Activated CD4-positive, alpha-beta T cell treated with anti-CD3 and anti-CD28 coated beads for 48 hours (primary cell): ENCODE results near the gene SLC26A9.

ENCODE experiments used
- DNase-seq: peaks from one replicate; pipeline ENCODE4 v3.0.0-alpha.2; 2020

SLC26A9 gene, protein sequence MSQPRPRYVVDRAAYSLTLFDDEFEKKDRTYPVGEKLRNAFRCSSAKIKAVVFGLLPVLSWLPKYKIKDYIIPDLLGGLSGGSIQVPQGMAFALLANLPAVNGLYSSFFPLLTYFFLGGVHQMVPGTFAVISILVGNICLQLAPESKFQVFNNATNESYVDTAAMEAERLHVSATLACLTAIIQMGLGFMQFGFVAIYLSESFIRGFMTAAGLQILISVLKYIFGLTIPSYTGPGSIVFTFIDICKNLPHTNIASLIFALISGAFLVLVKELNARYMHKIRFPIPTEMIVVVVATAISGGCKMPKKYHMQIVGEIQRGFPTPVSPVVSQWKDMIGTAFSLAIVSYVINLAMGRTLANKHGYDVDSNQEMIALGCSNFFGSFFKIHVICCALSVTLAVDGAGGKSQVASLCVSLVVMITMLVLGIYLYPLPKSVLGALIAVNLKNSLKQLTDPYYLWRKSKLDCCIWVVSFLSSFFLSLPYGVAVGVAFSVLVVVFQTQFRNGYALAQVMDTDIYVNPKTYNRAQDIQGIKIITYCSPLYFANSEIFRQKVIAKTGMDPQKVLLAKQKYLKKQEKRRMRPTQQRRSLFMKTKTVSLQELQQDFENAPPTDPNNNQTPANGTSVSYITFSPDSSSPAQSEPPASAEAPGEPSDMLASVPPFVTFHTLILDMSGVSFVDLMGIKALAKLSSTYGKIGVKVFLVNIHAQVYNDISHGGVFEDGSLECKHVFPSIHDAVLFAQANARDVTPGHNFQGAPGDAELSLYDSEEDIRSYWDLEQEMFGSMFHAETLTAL

GRCh38 chr1:205943245-205943644 lies at the start of gene SLC26A9:
Gene SLC26A9, minus strand, starts transcription at chr1:205943456. Its CDS starts 7,636 bp downstream, at chr1:205935820.
- DNase-seq: no peak

- DNase-seq: no peak
Measured at GRCh38 chr1:205992218-205992882, 49.1 kb upstream of the SLC26A9 start.

GRCh38 chr1:205991237-205991636 lies 48.0 kb upstream of the SLC26A9 start:
- DNase-seq: no peak

DNA sequence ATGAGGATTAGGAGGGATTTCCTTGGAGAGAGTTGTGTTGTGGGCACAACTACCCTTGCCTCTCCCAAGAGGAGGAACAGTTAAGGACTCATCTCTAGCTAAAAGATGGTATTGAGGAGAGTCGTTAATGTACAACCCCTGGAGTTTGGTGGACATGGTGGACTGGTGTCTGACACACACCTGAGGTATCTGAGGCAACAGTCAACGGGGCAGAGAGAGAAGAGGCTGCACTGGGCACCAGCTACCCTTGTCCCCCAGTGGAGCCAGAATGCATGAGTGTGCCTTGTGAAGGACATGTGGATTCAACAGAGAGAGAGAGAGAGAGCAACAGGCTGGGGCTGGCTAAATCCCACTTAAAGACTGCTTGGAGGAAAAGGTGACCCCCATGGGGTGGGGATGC lies 47.0 kb upstream of the SLC26A9 start:
- no peak for DNase-seq

- no peak for DNase-seq
Measured at GRCh38 chr1:205989786-205990185, 46.5 kb upstream of the SLC26A9 start.

DNA sequence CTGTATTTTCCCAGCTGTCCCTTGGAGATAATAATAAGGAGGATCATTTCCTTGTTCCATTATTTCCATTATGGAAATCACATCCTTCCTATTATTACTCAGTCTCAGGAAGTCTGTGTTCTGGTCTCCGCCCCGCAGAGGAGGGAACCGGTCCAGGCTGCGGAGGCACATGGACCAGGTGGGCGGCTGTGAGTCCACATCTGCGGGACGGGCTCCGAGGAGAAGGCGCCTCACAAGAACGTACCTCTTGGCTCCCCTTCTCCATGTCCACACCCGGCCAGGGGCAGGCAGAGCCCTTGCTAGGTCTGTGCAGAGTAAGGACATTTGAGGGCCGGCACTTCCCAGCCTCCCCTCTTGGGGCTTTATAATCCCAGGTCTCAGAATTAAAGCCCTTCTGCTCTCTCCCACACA lies 45.3 kb upstream of the SLC26A9 start:
- no peak for DNase-seq

- no peak for DNase-seq
Measured at GRCh38 chr1:205986861-205987260, 43.6 kb upstream of the SLC26A9 start.

DNA sequence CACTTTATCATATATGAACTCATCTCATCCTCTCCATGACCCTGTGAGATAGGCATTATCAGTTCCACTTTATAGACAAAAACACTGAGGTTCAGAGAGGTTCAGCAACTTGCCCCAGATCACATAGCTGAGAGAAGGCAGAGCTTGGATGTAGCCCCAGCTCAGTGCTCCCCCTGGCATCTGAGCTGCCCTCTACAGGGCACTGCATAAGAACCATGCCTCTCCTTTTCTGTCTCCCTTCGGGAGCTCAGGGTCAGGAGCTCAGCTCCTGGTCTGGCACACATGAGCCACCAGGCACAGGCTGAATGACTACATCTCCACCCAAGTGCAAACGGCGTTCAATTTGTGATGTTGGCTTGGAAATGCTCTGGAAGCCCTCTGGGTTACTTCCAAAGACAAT lies 43.0 kb upstream of the SLC26A9 start:
- no peak for DNase-seq

- no peak for DNase-seq
Measured at GRCh38 chr1:205985330-205986005, 42.2 kb upstream of the SLC26A9 start.

DNA sequence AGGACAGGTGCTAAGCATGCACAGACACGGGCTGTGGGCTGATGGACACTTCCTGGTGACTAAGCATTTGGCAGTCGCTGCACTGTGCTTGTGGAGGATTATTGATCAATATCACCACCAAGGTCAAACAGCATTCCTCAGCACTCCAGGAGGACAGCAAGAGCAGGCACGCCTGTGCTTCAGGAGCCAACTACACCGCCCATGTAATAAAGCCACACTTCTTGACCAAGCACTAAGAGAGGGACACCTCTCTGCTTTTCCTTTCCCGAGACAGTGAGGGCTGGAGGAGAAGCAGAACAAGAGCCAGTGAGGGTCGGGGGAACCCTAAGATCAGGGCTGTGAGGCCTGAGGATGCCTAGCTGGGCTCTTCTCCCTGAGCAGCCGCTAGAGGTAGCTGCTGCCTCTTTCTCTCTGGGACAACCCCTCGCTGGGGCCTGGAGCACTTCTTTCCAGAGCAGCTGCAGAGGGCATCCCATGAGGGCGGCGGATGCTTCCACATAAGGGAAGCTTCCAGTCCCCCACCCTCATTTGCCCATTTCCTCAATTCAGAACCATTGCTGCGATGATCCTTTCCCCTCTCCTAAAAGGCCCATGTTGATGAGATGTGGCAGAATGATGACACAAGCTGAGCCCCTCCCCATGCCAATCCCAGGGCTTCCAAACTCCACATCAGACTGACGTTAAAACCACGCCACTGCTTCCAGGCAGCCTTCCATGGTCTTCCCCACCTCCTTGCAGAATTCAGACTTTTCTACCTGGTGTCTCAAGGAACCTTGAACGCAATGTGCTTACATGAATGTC lies 40.9 kb upstream of the SLC26A9 start:
- peak; percentile 56 for DNase-seq

DNA sequence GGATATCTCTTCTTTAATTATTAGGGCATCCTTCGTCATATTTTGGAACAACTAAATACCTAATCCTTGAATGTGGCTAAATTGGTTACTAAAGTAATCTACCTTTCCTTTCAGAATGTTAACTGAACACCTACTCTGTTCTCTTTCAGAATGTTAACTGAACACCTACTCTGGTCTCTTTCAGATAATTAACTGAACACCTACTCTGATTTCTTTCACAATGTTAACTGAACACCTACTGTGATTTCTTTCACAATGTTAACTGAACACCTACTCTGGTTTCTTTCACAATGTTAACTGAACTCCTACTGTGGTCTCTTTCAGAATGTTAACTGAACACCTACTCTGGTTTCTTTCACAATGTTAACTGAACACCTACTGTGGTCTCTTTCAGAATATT lies 38.0 kb upstream of the SLC26A9 start:
- DNase-seq: no peak

DNA sequence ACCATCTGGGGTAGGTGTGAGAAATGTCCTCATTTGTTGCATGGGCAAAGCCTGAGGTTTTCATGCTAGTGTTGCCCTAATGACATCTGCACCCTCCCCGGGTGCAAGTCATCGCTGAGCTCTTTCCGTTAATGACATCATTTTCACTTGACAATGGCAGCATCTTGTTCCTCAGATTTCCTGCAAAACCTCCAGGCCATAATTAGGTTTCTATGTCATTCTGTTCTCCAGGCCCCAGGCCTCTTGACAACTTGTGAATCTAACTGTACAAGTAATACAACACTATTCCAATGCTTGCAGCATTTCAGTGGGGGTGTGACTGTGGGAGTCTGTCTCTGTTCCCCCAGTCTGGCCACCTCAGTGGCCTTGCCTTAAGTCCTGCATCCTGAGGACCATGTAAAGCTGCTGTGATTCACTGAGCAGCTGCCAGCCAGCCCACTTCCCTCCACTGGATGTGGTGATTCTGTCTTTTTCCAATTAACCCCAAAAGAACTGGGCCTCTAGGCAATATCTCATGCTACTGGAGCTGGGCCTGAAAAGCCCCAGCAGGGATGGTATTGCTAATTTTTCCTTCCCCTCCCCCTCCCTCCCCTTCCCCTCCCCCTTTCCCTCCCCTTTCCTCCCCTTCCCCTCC lies 37.1 kb upstream of the SLC26A9 start:
- no peak for DNase-seq

- DNase-seq: no peak
Measured at GRCh38 chr1:205979301-205979700, 36.0 kb upstream of the SLC26A9 start.

- DNase-seq: no peak
Measured at GRCh38 chr1:205978676-205979075, 35.4 kb upstream of the SLC26A9 start.

- peak; percentile 83 for DNase-seq
Measured at GRCh38 chr1:205977402-205978014, 34.3 kb upstream of the SLC26A9 start.

DNA sequence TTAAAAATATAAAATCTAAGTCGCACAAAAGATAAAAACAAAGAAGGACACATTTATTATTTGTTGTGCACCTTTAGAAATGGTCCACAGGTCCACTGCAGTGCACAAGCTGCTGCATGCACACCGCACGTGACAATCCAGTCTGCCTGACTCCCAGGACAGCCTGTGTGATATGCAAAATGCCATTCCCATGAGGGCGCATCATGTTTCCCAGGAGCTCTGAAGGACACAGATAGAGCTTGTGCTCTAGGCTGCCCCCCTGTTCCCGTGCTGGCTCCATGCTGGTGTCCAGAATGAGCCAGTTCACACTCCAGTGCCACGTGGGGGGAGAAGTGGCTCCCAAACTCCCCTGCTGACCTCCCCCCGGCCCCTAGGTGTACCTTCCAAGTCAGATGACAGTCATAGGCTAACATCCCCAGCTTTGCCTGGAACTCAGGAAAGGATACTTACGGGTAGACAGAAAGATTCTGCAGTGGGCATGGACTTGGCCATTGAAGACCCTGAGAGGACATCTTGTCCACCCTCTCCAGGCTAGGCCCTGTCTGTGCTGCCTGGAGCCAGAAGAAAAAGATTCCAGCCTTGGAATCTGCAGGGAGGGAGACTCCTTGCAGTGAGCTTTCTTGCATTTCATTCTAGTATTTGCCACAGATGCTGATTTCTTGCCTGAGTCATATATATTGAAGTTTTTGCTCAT lies 33.6 kb upstream of the SLC26A9 start:
- no peak for DNase-seq

DNA sequence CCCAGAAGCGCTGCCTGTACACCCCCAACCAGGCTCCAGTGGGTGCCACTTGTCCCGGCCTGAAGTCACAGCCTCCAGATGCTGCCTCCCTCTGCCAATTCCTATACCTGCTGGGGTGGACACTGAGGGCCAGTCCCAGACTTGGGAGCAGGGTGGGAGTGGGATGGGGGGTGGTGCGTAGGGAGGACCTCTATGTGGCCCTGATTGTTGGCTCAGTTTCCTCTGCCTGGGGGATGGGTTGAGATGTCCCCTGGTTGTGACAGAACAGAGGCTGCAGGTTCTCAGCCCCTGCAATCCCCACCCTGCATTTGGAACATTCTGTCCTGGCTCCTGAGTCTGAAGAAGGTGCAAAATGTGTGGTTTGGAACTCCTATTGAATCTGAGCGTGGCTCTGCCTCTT lies 32.8 kb upstream of the SLC26A9 start:
- DNase-seq: no peak

GRCh38 chr1:205975387-205975998 lies 32.2 kb upstream of the SLC26A9 start:
- DNase-seq: no peak

DNA sequence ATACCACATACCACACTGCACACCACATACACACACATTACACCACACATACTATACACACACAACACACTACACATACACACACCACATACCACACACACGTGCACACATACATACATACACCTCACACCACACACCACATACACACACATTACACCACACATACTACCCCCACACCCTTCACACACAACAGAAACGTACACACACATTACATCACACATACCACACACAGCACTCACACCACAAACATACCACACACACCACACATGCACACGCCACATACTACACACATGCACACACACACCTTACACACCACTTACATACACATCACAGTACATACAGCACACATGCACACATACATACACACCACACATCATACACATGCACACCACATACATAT lies 31.5 kb upstream of the SLC26A9 start:
- no peak for DNase-seq
